GM12874 (cell line): Measurements from ENCODE around the gene CTDNEP1.

Experiments
- CTCF ChIP-seq: IDR thresholded peaks from 2 replicates; pipeline ENCODE4 v1.5.1; 2011; ENCODE audit warnings: low read depth, mild to moderate bottlenecking, control low read depth, low read length, moderate library complexity; ENCODE audit not compliant: insufficient read depth

The CTDNEP1 gene

DNA sequence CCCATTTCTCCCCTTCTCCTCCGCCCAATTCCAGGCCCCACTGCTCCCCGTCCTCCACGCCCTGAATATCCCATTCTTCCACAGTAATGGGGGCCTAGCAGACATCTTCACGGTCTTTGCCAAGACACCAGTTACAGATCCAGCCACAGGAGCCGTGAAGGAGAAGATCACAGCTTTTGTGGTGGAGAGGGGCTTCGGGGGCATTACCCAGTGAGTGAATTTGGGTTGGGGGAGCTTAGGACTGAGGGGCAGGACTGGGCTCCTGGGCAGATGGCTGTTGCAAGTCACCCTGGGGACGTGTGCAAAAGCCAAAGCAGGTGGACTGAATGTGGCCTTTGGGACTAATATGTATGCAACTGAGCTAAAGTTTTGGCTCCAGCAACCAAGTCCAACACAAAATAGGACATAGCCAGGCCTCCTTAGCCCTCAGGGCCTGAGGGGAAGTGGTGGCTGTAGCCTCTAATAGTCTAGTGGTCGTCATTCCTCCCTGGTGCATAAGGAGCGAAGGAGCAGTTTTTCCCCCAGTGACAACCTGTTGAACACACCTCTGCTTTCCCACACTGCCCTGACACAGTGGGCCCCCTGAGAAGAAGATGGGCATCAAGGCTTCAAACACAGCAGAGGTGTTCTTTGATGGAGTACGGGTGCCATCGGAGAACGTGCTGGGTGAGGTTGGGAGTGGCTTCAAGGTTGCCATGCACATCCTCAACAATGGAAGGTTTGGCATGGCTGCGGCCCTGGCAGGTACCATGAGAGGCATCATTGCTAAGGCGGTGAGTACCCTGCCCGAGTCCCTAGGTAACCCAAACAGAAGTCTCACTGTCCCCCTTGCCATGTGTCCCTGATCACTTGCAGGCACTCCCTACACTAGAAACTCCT, 29.2 kb downstream of the CTDNEP1 start:
- no peak for TF ChIP-seq CTCF

DNA sequence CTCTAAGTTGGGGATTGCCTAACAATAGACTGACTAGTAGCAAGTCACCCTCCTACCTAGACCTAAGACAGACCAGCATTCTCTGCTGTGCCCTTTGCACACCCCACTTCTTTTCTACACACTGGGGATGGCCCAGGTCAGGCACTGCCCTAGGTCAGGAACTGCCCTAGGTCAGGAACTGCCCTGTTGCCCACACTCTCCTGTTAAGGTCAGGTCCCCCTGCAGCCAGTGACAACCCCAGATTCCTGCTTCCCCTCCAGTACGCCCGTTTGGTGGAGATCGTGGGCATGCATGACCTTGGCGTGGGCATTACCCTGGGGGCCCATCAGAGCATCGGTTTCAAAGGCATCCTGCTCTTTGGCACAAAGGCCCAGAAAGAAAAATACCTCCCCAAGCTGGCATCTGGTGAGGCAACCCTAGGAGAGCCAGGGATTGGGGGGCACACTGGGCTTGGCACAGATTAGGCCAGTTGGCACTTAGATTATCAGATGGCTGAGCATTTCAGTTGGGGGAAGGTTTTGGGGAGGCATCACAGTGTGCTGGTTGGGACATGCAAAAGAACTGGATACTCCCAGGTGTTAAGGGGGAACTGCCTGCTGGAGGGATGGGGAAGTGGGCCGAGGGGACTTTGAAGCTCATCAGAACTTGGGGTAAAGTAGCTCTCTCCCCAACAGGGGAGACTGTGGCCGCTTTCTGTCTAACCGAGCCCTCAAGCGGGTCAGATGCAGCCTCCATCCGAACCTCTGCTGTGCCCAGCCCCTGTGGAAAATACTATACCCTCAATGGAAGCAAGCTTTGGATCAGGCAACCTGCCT, 30.0 kb downstream of the CTDNEP1 start:
- no peak for TF ChIP-seq CTCF

DNA sequence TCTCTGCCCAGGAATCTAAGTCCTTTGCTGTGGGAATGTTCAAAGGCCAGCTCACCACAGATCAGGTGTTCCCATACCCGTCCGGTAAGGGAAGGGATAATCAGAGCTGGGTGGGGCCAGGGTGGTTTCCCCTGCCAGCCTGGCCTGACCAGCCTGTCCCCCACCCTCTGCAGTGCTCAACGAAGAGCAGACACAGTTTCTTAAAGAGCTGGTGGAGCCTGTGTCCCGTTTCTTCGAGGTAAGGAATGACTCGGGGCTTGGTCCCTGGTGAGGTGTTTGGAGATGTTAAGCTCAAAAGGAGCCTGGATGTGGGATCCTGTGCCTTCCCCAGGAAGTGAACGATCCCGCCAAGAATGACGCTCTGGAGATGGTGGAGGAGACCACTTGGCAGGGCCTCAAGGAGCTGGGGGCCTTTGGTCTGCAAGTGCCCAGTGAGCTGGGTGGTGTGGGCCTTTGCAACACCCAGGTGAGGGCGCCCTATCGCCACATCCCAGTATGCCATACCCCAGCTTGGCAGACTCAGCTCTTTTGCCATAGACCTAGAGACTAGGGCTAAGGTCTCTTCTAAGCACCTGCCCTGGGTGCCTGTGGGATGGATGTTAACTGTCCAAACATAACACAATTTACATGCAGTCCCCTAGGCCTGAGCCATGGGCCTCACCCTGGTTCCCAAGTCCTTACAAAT, 30.8 kb downstream of the CTDNEP1 start:
- TF ChIP-seq CTCF: peak; percentile 74

- no peak for TF ChIP-seq CTCF
These were observed 31.5 kb downstream of the CTDNEP1 start, which contains the start of the genes ACADVL and DLG4 for GRCh38 chr17:7219812-7220592. ACADVL (plus strand) TSS chr17:7219938; CDS start chr17:7219985, 47 bp downstream. DLG4 (minus strand) TSS chr17:7219836.

DNA sequence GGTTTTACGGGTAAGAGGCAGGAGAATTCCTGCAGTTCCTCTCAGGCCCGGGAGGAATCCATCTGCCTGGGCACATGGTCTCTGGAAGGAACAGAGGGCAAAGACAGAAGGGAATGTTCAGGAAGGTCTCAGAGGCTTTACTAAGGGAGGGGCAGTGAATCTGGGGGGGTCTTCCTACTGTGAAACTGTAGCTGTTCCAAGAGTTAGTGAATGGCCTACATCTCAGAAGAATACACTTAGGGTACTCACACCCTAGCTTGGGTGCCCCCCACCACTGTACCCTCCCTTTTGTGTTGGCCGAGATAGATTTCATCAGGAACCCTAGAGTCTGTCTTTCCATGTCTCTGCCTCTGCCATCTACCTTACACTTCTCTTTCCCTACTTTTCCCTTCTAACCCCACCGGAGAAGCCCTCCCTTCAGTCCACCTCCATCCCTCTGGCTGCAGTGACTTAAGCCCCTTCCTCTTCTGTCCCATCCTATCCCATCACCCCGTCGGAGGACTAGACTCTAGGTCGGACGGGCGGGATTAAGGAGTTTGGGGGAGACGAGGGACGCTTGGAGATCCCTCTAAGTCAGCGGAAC, 32.2 kb downstream of the CTDNEP1 start:
- no peak for TF ChIP-seq CTCF

GRCh38 chr17:7218758-7219157, 32.8 kb downstream of the CTDNEP1 start:
- TF ChIP-seq CTCF: no peak
